ENCODE measurements around the gene USP33.

DNA sequence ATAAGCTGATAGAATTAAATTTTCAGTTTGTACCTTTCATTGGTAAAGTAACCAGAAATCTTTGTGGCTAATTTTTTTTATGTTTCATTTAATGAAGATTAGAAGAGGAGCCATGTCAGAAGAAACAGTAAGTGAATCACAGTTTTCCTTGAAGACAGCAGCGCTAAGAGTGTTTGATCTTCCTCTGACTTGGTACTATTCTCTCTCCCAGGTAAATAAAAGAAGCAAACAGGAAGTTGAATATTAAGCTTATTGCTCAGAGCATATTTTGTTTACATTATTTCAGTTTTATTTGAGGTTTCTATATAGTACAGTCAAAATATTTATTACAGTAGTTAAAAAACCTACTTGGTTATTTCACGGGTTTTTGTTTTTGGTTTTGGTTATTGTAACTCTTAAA is 23.5 kb upstream of the USP33 start:
- no peak for TF ChIP-seq BACH1 (tag; IDR thresholded peaks at IDR 0.05)
- no peak for TF ChIP-seq CHD2 (IDR thresholded peaks at IDR 0.05; ENCODE audit: low read depth, low read length)
- no peak for TF ChIP-seq SIN3A (IDR thresholded peaks at IDR 0.05; ENCODE audit: borderline replicate concordance in 2 of 2, control insufficient read depth in 1 of 2, low read depth in 2 of 2, low read length in 2 of 2)
- TF ChIP-seq JUND (IDR thresholded peaks at IDR 0.05; ENCODE audit: borderline replicate concordance, low read depth, low read length), result no peak
- no peak for TF ChIP-seq JUND (tag; IDR thresholded peaks at IDR 0.05; ENCODE audit: borderline replicate concordance, low read depth, low read length)
- no peak for TF ChIP-seq HMGXB4 (CRISPR knock-in tag; IDR thresholded peaks at IDR 0.05)
- TF ChIP-seq, protein P1, sequence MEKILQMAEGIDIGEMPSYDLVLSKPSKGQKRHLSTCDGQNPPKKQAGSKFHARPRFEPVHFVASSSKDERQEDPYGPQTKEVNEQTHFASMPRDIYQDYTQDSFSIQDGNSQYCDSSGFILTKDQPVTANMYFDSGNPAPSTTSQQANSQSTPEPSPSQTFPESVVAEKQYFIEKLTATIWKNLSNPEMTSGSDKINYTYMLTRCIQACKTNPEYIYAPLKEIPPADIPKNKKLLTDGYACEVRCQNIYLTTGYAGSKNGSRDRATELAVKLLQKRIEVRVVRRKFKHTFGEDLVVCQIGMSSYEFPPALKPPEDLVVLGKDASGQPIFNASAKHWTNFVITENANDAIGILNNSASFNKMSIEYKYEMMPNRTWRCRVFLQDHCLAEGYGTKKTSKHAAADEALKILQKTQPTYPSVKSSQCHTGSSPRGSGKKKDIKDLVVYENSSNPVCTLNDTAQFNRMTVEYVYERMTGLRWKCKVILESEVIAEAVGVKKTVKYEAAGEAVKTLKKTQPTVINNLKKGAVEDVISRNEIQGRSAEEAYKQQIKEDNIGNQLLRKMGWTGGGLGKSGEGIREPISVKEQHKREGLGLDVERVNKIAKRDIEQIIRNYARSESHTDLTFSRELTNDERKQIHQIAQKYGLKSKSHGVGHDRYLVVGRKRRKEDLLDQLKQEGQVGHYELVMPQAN (IDR thresholded peaks at IDR 0.05; ENCODE audit: borderline replicate concordance), result no peak
- TF ChIP-seq ETS2 (tag; IDR thresholded peaks at IDR 0.05; ENCODE audit: borderline replicate concordance, poor library complexity, severe bottlenecking), result no peak
